WTC11 (cell line): ENCODE results near the gene FCGR3A. TPM values are rescaled to one million over a fixed set of nuclear protein-coding genes. Genes with fewer than 3 reads are reported as not detected.
"Not testable (repeated sequence)": the region's sequence is repeated elsewhere in the genome, so short reads cannot be mapped to it uniquely, and the experiment has no call there.

Experiments
- ATAC-seq: fragments of 200-7000 bp; cut with Tn5 transposase; 2 replicates; pipeline ENCODE4 v1.10.0; 2021; ENCODE audit warnings: mild to moderate bottlenecking, moderate library complexity
- CTCF ChIA-PET: fragments of 300-600 bp; sonication (Branson Sonifier 250); formaldehyde crosslinking; loops from one replicate; lab custom pipeline; 2021; ENCODE audit warnings: antibody characterized with exemption; lab: Charles Lee
- POLR2A ChIA-PET: fragments of 350-600 bp; sonication (Branson Sonifier 250); formaldehyde crosslinking; loops from one replicate; lab custom pipeline; 2021; ENCODE audit warnings: antibody characterized with exemption; lab: Charles Lee
- DNase-seq: peaks from one replicate; pipeline ENCODE4 v3.0.0; 2021; ENCODE audit warnings: low spot score
- H3K27ac Mint-ChIP-seq: 2 replicates; pipeline ENCODE4 v1.8.0; 2021; ENCODE audit warnings: mixed read lengths
- H3K27me3 Mint-ChIP-seq: 2 replicates; pipeline ENCODE4 v1.8.0; 2021; ENCODE audit warnings: low read depth, mild to moderate bottlenecking, moderate library complexity, mixed read lengths
- H3K36me3 Mint-ChIP-seq: 2 replicates; pipeline ENCODE4 v1.8.0; 2021; ENCODE audit warnings: mixed read lengths
- H3K4me1 Mint-ChIP-seq: 2 replicates; pipeline ENCODE4 v1.8.0; 2022; ENCODE audit warnings: mixed read lengths
- H3K4me3 Mint-ChIP-seq: 2 replicates; pipeline ENCODE4 v1.8.0; 2021; ENCODE audit warnings: mild to moderate bottlenecking, moderate library complexity, mixed read lengths
- H3K9me3 Mint-ChIP-seq: 2 replicates; pipeline ENCODE4 v1.8.0; 2021; ENCODE audit warnings: mixed read lengths
- total RNA-seq: library from RNA; stranded (reverse); gene quantifications from 3 replicates; pipeline ENCODE4 v1.2.3, GENCODE V29; 2021

The FCGR3A gene
- total RNA-seq, 1 experiment from 2014 or later, result 0.11 TPM

DNA sequence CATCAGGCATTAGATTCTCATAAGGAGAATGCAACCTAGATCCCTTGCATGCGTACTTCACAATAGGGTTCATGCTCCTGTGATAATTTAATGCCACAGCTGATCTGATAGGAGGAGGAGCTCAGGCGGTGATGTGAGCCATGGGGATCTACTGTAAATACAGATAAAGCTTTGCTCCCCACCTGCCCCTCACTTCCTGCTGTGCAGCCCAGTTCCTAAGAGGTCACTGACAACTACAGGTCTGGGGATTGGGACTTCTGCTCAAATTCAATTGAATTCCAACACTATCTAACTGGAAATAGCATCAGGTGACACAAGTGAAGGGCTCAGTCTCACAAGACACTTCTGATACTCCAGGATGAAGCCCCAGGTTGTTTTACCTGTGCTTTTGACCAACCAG, 7.4 kb upstream of the FCGR3A start:
- H3K36me3 Mint-ChIP-seq, POLR2A ChIA-PET, H3K27me3 Mint-ChIP-seq, H3K27ac Mint-ChIP-seq, CTCF ChIA-PET, DNase-seq, H3K4me3 Mint-ChIP-seq, ATAC-seq, H3K9me3 Mint-ChIP-seq, H3K4me1 Mint-ChIP-seq: not testable (repeated sequence)

GRCh38 chr1:161556143-161556542, 6.5 kb upstream of the FCGR3A start:
- ATAC-seq, POLR2A ChIA-PET, H3K4me1 Mint-ChIP-seq, H3K9me3 Mint-ChIP-seq, H3K27ac Mint-ChIP-seq, H3K27me3 Mint-ChIP-seq, H3K4me3 Mint-ChIP-seq, DNase-seq, H3K36me3 Mint-ChIP-seq, CTCF ChIA-PET: not testable (repeated sequence)

GRCh38 chr1:161554815-161555417, 5.3 kb upstream of the FCGR3A start:
- POLR2A ChIA-PET, H3K27me3 Mint-ChIP-seq, H3K9me3 Mint-ChIP-seq, ATAC-seq, DNase-seq, H3K36me3 Mint-ChIP-seq, CTCF ChIA-PET, H3K4me1 Mint-ChIP-seq, H3K27ac Mint-ChIP-seq, H3K4me3 Mint-ChIP-seq: not testable (repeated sequence)

DNA sequence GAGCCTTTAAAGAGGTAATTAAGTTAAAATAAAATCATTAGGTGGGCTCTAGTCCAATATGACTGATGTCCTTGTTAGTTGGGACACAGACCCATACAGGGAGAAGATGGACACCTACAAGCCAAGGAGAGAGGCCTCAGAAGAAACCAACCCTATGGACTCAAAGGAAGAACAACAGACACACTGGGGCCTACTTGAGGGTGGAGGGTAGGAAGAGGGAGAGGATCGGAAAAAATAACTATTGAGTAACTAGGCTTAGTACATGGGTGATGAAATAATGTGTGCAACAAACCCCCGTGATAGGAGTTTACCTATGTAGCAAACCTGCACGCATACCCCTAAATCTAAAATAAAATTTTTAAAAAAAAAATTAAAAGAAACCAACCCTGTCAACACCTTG, 4.7 kb upstream of the FCGR3A start:
- DNase-seq, POLR2A ChIA-PET, H3K4me3 Mint-ChIP-seq, H3K9me3 Mint-ChIP-seq, H3K4me1 Mint-ChIP-seq, H3K27me3 Mint-ChIP-seq, H3K36me3 Mint-ChIP-seq, H3K27ac Mint-ChIP-seq, ATAC-seq, CTCF ChIA-PET: not testable (repeated sequence)

- H3K27ac Mint-ChIP-seq, H3K4me1 Mint-ChIP-seq, POLR2A ChIA-PET, H3K4me3 Mint-ChIP-seq, H3K36me3 Mint-ChIP-seq, DNase-seq, CTCF ChIA-PET, H3K9me3 Mint-ChIP-seq, ATAC-seq, H3K27me3 Mint-ChIP-seq: not testable (repeated sequence)
These were observed 4.0 kb upstream of the FCGR3A start for GRCh38 chr1:161553631-161554030.

GRCh38 chr1:161550942-161551341, 1.3 kb upstream of the FCGR3A start:
- POLR2A ChIA-PET, H3K27me3 Mint-ChIP-seq, ATAC-seq, H3K27ac Mint-ChIP-seq, H3K4me3 Mint-ChIP-seq, DNase-seq, H3K36me3 Mint-ChIP-seq, H3K9me3 Mint-ChIP-seq, H3K4me1 Mint-ChIP-seq, CTCF ChIA-PET: not testable (repeated sequence)

DNA sequence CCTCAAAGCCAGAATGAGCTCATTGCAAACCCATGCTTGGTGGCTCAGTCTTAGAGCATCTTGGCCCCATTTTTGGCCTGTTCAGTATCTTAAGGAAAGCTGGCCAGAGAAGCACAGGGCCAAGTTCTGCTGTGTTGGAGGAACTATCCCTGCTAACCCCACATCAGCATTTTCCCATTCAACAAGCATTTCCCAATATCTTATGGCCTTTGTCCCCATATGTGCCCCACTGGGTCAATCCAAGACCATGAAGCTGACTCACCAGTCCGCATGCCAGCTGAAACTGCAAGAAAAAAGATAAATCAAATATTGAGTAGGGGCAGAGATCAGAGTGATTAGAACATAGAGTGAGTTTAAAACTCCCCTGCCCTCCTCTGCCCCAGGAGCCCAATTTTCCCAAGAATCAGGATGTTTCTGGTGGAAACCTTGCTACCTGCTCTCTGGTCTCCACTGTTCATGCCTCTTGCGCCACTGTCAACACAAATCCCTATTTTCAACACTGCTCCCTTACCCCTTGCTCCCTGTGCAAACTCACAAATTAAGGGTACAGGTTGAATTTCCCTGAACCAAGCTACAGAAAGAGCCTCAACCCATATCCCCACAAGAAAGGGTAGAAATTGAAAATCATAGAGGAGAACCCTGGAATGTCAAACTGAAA, 740 bp downstream of the FCGR3A start:
- H3K36me3 Mint-ChIP-seq, CTCF ChIA-PET, H3K9me3 Mint-ChIP-seq, H3K4me1 Mint-ChIP-seq, ATAC-seq, DNase-seq, H3K27ac Mint-ChIP-seq, POLR2A ChIA-PET, H3K27me3 Mint-ChIP-seq, H3K4me3 Mint-ChIP-seq: not testable (repeated sequence)

DNA sequence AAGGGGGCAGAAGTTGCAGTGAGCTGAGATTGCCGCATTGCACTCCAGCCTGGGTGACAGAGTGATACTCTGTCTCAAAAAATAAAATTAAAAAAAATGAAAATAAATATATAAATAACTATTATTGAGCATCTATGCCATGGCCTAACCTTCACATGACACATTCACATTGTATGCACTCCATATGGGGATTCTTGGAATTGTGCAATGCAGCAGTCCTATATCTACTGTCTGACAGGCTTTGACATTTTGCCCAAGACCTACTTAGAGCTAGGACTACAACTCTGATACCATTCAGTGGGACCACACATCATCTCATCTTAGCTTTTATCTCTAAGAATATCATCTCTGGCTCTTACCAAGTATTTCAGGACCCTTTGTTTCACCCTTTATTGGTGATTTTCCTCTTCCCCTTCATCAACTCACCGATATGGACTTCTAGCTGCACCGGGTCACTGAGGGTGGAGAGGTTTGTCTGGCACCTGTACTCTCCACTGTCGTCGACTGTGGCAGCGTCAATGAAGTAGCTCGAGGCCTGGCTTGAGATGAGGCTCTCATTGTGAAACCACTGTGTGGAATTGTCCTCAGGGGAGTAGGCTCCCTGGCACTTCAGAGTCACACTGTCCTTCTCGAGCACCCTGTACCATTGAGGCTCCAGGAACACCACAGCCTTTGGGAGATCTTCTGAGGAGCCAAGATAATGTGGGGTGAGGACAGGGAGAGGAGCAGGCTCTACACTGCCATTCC, 1.4 kb downstream of the FCGR3A start:
- DNase-seq, H3K9me3 Mint-ChIP-seq, CTCF ChIA-PET, H3K4me3 Mint-ChIP-seq, H3K36me3 Mint-ChIP-seq, ATAC-seq, H3K4me1 Mint-ChIP-seq, H3K27me3 Mint-ChIP-seq, POLR2A ChIA-PET, H3K27ac Mint-ChIP-seq: not testable (repeated sequence)

- H3K4me1 Mint-ChIP-seq, H3K27ac Mint-ChIP-seq, CTCF ChIA-PET, H3K9me3 Mint-ChIP-seq, POLR2A ChIA-PET, ATAC-seq, H3K4me3 Mint-ChIP-seq, H3K36me3 Mint-ChIP-seq, DNase-seq: not testable (repeated sequence)
- H3K27me3 Mint-ChIP-seq, result peaks cover 16% of the 10 kb centered on the region
These were observed 4.5 kb downstream of the FCGR3A start for GRCh38 chr1:161545005-161545731.

DNA sequence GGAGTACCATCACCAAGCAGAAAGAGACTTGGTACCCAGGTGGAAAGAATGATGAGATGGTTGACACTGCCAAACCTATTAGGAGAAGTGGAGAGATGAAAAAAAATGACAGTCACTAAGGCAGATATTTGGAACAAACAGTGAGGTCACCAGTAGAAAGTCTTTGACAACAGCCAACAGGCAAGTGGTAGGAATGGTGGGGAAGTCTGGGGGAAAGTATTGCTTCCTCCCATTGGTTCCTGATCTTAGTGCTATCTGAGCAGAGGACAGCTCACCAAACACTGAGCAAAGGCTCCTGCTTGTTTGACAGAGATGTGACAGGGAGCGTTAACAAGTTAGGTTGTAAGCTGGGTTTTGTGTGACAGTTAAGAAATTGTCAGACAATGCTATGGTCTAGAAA, 6.5 kb downstream of the FCGR3A start:
- H3K4me3 Mint-ChIP-seq, H3K9me3 Mint-ChIP-seq, ATAC-seq, POLR2A ChIA-PET, H3K4me1 Mint-ChIP-seq, H3K36me3 Mint-ChIP-seq, DNase-seq, H3K27ac Mint-ChIP-seq: not testable (repeated sequence)
- peaks cover 22% of the 10 kb centered on the region for H3K27me3 Mint-ChIP-seq
- CTCF ChIA-PET, result interaction anchor here (0.6 kb wide), 1 partner anchor 197 kb away, joined by 3 read pairs; no protein-coding TSS in a partner anchor

- H3K27me3 Mint-ChIP-seq, result peaks cover 21% of the 10 kb centered on the region
- ATAC-seq, CTCF ChIA-PET, H3K4me1 Mint-ChIP-seq, H3K27ac Mint-ChIP-seq, DNase-seq, H3K4me3 Mint-ChIP-seq, POLR2A ChIA-PET: not testable (repeated sequence)
- H3K36me3 Mint-ChIP-seq, result peaks cover 12% of the 10 kb centered on the region; the same call in 1 of the 2 replicates
- peaks cover 13% of the 10 kb centered on the region for H3K9me3 Mint-ChIP-seq
These were observed 7.5 kb downstream of the FCGR3A start for GRCh38 chr1:161542091-161542559.
